Choroid plexus epithelial cell (primary cell): ENCODE results near the gene DBT.
"Not testable (repeated sequence)": the region's sequence is repeated elsewhere in the genome, so short reads cannot be mapped to it uniquely, and the experiment has no call there.

Source experiments
- DNase-seq: peaks from one replicate; pipeline ENCODE4 v3.0.0-alpha.2; 2010; ENCODE audit warnings: low read depth
- H3K4me3 ChIP-seq: 2 replicates; pipeline ENCODE4 v1.5.1; 2011; ENCODE audit warnings: low read depth, mild to moderate bottlenecking, control low read depth, low read length, moderate library complexity
- TF ChIP-seq, protein P1 (sequence below): conservative IDR thresholded peaks from 2 replicates; pipeline ENCODE4 v1.5.1; 2011; ENCODE audit warnings: low read depth, mild to moderate bottlenecking, control low read depth, inconsistent platforms, low read length, moderate library complexity

Gene DBT

DNA sequence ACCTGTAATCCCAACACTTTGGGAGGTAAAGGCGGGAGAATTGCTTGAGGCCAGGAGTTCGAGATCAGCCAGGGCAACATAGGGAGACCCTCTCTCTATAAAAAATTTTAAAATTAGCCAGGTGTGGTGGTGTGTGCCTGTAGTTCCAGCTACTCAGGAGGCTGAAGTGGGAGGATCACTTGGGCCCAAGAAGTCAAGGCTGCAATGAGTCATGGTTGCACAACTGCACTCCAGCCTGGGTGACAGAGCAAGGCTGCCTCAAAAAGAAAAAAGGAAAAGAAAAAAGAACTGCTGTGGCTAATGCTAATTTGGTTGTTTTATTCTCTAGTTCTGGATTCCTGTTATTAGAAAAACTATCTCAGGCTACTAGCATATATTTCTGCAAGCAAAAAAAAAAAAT, 29.8 kb downstream of the DBT start:
- DNase-seq = peak; percentile 6
- TF ChIP-seq, protein P1, sequence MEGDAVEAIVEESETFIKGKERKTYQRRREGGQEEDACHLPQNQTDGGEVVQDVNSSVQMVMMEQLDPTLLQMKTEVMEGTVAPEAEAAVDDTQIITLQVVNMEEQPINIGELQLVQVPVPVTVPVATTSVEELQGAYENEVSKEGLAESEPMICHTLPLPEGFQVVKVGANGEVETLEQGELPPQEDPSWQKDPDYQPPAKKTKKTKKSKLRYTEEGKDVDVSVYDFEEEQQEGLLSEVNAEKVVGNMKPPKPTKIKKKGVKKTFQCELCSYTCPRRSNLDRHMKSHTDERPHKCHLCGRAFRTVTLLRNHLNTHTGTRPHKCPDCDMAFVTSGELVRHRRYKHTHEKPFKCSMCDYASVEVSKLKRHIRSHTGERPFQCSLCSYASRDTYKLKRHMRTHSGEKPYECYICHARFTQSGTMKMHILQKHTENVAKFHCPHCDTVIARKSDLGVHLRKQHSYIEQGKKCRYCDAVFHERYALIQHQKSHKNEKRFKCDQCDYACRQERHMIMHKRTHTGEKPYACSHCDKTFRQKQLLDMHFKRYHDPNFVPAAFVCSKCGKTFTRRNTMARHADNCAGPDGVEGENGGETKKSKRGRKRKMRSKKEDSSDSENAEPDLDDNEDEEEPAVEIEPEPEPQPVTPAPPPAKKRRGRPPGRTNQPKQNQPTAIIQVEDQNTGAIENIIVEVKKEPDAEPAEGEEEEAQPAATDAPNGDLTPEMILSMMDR = no peak
- H3K4me3 ChIP-seq = no peak overlapping the region

DNA sequence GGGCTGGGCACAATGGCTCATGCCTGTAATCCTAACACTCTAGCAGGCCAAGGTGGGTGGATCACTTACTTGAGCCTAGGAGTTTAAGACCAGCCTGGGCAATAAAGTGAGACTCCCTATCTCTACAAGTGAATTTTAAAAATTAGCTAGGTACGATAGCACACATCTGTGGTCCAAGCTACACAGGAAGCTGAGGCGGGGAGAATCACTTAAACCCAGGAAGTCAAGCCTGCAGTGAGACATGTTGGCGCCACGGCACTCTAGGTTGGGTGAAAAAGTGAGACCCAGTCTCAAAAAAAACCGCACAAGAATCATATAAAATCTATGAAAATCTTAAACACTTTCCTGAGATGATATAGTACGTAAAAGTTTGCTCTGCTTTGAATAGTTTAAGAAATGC, 30.2 kb downstream of the DBT start:
- DNase-seq = no peak
- TF ChIP-seq, protein P1 = no peak
- H3K4me3 ChIP-seq = no peak overlapping the region

DNA sequence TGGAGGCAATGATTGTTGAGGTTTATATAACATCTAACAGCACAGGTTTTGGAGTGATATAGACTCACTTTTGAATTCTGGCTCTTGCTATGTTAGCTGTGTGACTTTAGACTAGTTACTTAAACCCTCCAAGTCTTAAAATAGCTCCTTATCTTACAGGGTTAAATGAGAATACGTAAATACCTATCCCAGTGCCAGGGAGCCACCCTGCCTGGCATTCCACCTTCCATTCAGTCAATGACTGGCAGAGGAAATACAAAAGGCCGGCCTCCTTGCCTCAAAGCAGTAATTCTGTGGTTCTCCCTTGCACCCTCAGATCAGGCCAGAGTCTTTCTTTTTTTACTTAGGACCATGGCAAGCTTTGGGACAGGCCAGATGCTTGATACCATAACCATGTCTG, 31.8 kb downstream of the DBT start:
- no peak for DNase-seq
- TF ChIP-seq, protein P1 = no peak
- H3K4me3 ChIP-seq = no peak overlapping the region

DNA sequence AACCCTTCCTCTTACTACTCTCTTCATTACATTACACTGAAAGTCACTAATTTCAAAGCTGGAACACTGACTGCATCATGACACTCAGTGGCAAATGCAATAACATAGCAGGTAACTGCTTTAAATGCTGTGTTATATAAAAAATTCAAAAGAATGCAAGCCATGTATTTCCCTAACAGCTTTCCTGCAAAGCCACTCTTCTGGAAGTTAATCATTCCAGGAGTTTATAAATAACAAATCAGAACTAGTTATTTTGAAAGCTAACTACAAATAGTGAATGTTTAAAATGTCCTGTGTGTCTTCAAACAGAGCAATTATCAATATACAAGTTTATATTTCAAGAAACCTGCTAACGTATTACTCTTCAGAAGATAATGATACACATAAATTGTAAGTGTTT, 34.5 kb downstream of the DBT start:
- no peak overlapping the region for H3K4me3 ChIP-seq
- DNase-seq = no peak
- TF ChIP-seq, protein P1 = no peak

DNA sequence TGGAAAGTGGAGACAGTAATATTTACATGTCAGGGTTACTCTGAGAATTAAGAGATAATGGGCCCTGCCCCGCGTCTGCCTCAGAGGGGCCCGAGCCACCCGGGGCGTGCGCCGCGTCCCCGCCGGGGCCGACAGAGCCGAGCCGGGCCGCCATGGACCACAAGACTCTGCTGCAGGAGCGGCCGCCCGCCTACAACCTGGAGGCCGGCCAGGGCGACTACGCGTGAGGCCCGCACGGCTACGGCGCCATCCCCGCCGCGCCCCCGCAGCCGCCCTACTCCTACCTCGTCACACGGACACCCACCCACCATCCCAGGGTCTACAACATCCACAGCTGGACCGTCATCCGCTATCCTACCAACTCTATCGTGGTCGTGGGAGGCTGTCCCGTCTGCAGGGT, 36.5 kb downstream of the DBT start:
- no peak for DNase-seq
- TF ChIP-seq, protein P1 = no peak
- no peak overlapping the region for H3K4me3 ChIP-seq

DNA sequence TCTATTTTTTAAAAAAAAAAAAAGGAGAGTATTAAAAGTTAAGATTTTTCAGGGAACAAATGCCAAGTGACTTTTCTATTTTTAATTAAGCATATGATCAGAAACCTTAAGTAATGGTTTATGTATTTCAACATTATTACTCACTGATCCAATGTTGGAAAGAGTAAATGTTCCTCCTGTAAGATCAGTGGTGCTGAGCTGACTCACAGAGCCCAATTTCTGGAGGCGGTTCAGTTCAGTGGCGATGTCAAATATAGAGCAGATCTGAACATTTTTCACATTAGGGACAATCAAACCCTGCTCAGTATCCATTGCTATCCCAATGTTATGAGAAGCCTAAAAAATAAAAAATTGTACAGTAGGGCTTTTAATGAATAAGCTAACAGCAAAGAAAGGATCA, 43.3 kb downstream of the DBT start:
- TF ChIP-seq, protein P1 = no peak
- no peak overlapping the region for H3K4me3 ChIP-seq
- no peak for DNase-seq

DNA sequence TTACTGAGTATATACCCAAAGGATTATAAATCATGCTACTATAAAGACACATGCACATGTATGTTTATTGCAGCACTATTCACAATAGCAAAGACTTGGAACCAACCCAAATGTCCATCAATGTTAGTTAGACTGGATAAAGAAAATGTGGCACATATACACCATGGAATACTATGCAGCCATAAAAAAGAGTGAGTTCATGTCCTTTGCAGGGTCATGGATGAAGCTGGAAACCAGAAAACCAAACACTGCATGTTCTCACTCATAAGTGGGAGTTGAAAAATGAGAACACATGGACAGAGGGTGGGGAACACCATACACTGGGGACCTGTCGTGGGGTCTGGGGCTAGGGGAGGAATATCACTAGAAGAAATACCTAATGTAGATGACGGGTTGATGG, 44.0 kb downstream of the DBT start:
- not testable (repeated sequence) for H3K4me3 ChIP-seq, DNase-seq

DNA sequence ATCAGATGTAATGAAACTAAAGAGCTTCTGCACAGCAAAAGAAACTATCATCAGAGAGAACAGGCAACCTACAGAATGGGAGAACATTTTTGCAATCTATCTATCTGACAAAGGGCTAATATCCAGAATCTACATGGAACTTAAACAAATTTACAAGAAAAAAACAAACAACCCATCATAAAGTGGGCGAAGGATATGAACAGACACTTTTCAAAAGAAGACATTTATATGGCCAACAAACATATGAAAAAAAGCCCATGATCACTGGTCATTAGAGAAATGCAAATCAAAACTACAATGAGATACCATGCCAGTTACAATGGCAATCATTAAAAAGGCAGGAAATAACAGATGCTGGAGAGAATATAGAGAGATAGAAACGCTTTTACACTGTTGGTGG, 44.5 kb downstream of the DBT start:
- not testable (repeated sequence) for H3K4me3 ChIP-seq, DNase-seq

DNA sequence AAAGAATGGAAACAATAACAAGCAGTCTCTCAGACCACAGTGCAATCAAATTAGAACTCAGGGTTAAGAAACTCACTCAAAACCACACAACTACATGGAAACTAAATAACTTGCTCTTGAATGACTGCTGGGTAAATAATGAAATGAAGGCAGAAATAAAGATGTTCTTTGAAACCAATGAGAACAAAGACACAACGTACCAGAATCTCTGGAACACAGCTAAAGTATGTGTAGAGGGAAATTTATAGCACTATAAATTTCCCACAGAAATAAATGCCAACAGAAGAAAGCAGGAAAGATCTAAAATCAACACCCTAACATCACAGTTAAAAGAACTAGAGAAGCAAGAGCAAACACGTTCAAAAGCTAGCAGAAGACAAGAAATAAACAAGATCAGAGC, 46.9 kb downstream of the DBT start:
- not testable (repeated sequence) for DNase-seq, H3K4me3 ChIP-seq

DNA sequence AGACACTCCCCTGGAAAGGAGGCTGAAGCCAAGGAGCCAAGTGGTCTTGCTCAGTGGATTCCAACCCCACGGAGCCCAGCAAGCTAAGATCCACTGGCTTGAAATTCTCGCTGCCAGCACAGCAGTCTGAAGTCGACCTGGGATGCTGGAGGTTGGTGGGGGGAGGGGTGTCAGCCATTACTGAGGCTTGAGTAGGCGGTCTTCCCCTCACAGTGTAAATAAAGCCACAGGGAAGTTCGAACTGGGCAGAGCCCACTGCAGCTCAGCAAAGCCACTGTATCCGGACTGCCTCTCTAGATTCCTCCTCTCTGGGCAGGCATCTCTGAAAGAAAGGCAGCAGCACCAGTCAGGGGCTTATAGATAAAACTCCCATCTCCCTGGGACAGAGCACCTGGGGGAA, 49.6 kb downstream of the DBT start:
- H3K4me3 ChIP-seq, DNase-seq: not testable (repeated sequence)
